Esophagus squamous epithelium (tissue), 5 donors: ENCODE results near the gene HS6ST2. TPM values are rescaled to one million over a fixed set of nuclear protein-coding genes. Genes with fewer than 3 reads are reported as not detected.

Experiments
- DNase-seq: peaks from one replicate; lab custom pipeline; 2025; lab: John Stamatoyannopoulos, UW
- H3K27ac ChIP-seq, 4 donors: fragments of 200-600 bp; sonication (generic); one replicate each; pipeline ENCODE4 v1.5.1; 2016 to 2019; ENCODE audit warnings: mild to moderate bottlenecking in 1 of 4
- H3K27me3 ChIP-seq, 4 donors: fragments of 200-600 bp; sonication (generic); 1 replicate in 3 of 4; 2 replicates in 1 of 4; pipeline versions ENCODE4 v1.5.1 to v1.6.0; 2017 to 2021; ENCODE audit warnings: antibody characterized with exemption in 1 of 4
- H3K36me3 ChIP-seq, 3 donors: fragments of 200-600 bp; sonication (generic); one replicate each; pipeline ENCODE4 v1.5.1; 2016 to 2019
- H3K4me1 ChIP-seq, 3 donors: fragments of 200-600 bp; sonication (generic); one replicate each; pipeline ENCODE4 v1.5.1; 2017 to 2019
- H3K4me3 ChIP-seq, 4 donors: fragments of 200-600 bp; sonication (generic); 1 replicate in 3 of 4; 2 replicates in 1 of 4; pipeline ENCODE4 v1.5.1; 2016 to 2019; ENCODE audit warnings: mild to moderate bottlenecking in 2 of 4, moderate library complexity in 1 of 4
- H3K9me3 ChIP-seq, 3 donors: fragments of 200-600 bp; sonication (generic); one replicate each; pipeline ENCODE4 v1.5.1; 2016 to 2019
- POLR2A ChIP-seq, 4 donors: fragments of 450-650 bp; IDR thresholded peaks; one replicate each; pipeline ENCODE4 v1.6.1; 2017; ENCODE audit warnings: antibody characterized with exemption in 4 of 4, mild to moderate bottlenecking in 4 of 4, moderate library complexity in 3 of 4
- WGBS, 2 donors: methylation state at CpG; one replicate each; pipeline ENCODE4 v1.1.5; 2018; 5-methylcytosine and 5-hydroxymethylcytosine counted together
- intact Hi-C: fragments of 100-400 bp; cut with DNase I; formaldehyde crosslinking; loops from one replicate; pipeline ENCODE4 v1.15.0; 2022
- total RNA-seq, 4 donors: library from RNA; depleted of rRNA; stranded (reverse); fragments of >200 nt; gene quantifications; one replicate each; pipeline ENCODE4 v1.1.0, GENCODE V29; 2016
- TF ChIP-seq, protein P1 (sequence below), 6 experiments: fragments of 450-650 bp in 4 of 6; fragments of 200-600 bp in 2 of 6; sonication (generic) in 2 of 6; IDR thresholded peaks; one replicate each; pipeline ENCODE4 v1.5.1; 2016 to 2019; ENCODE audit warnings: antibody characterized with exemption in 6 of 6, mild to moderate bottlenecking in 4 of 6, moderate library complexity in 4 of 6
- donor health status: DM: yes; HTN: yes; CAD: no.

Gene HS6ST2
- total RNA-seq, 4 donors from 2014 or later = 6.3 to 9.0 (median 7.1) TPM

DNA sequence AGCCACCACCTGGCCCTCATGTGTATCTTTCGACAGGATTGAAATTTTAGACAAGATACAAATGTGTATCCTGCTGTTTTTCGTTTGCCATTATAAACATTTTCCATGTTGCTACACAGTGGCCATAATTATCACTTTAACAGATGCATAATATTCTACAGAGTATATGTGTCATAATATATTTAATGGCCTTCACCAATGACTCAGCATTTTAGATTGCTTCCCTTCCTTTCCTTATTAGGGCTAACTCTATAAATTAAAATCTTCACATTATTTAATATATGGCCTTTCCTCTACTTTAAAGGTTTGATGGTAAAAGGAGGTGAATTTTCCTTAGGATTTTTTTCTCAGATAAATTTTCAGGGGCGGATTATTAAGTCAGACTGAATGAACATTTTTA, 97.4 kb downstream of the HS6ST2 start:
- intact Hi-C loops = no loop called here
- H3K9me3 ChIP-seq = no peaks in the 10 kb centered on the region
- DNase-seq = no peak
- H3K27ac ChIP-seq = no peak overlapping the region
- no peak overlapping the region for H3K4me3 ChIP-seq
- H3K4me1 ChIP-seq = no peaks in the 10 kb centered on the region
- WGBS, 2 donors = 45 to 93% methylated on average over 3 of the region's 3 CpGs
- TF ChIP-seq, protein P1, sequence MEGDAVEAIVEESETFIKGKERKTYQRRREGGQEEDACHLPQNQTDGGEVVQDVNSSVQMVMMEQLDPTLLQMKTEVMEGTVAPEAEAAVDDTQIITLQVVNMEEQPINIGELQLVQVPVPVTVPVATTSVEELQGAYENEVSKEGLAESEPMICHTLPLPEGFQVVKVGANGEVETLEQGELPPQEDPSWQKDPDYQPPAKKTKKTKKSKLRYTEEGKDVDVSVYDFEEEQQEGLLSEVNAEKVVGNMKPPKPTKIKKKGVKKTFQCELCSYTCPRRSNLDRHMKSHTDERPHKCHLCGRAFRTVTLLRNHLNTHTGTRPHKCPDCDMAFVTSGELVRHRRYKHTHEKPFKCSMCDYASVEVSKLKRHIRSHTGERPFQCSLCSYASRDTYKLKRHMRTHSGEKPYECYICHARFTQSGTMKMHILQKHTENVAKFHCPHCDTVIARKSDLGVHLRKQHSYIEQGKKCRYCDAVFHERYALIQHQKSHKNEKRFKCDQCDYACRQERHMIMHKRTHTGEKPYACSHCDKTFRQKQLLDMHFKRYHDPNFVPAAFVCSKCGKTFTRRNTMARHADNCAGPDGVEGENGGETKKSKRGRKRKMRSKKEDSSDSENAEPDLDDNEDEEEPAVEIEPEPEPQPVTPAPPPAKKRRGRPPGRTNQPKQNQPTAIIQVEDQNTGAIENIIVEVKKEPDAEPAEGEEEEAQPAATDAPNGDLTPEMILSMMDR (IDR thresholded peaks at IDR 0.05) = no peak
- no peak for TF ChIP-seq POLR2A (IDR thresholded peaks at IDR 0.05)
- H3K27me3 ChIP-seq = no peaks in the 10 kb centered on the region
- H3K36me3 ChIP-seq = no peaks in the 10 kb centered on the region

DNA sequence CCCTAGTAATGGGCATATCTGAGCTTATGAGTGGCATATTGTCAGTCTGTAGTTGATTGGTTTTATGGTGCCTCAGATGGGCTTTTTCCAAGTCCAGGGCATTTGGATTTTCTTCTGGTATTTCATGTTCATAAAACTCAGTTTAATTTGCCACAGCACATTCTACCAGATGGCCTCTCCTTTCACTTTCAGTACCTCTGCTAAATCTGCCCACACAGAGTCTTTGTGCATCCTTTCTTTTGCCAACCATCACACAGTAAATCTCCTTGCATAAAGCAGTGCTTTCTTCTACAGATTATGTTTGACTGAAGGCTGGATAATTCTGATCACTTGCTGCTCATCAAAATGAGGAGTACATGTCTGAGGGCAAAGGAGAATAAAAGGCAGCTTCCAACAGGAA, 98.2 kb downstream of the HS6ST2 start:
- Histone ChIP-seq H3K9me3 (no peaks in the 10 kb centered on the region), H3K27ac (no peak overlapping the region), H3K36me3 (no peaks in the 10 kb centered on the region), H3K4me1 (no peaks in the 10 kb centered on the region), H3K27me3 (no peaks in the 10 kb centered on the region), H3K4me3 (no peak overlapping the region)
- intact Hi-C loops = no loop called here
- TF ChIP-seq POLR2A (IDR thresholded peaks at IDR 0.05) = no peak
- no peak for DNase-seq

DNA sequence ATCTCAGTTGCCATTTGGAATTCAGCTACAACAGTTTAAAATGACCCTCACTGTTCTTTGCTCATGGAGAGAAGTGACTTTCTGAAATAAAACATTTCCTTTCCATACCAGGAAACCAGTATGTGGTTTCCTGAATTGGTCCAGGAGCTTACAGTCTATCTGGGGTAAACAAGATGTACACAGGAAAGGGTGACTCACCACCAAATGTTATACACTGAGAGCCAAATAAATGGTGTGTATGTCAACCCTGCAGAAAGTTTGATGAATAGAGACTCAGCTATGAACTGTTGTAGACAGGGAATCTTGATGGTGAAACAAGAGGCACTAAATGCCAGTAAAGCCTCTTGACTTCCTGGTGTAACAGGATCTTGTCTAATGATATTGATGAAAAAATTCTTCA, 100.4 kb downstream of the HS6ST2 start:
- intact Hi-C loops = no loop called here
- TF ChIP-seq, protein P1 (IDR thresholded peaks at IDR 0.05) = no peak
- no peak for TF ChIP-seq POLR2A (IDR thresholded peaks at IDR 0.05)

DNA sequence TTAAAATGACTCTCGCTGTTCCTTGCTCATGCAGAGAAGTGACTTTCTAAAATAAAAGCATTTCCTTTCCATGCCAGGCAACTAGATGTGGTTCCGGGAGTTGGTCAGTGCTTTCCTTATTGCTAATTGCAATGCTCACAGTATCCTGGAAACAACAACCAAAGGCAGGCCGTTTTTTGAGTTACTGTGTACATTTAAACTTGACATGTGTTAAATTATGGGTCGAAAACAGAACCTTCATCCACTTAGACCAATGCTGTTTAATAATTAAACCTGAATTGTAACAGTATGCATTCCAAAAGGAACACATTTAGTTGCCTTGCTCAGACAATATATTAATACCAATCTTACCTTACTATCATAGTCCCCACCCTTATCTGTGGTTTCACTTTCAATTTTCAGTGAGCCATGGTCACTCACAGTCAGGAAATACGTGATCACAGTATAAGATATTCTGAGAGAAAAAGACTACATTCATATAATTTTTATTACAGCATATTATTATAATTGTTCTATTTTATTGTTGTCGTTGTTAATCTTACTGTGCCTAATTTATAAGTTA, 102.6 kb downstream of the HS6ST2 start:
- H3K9me3 ChIP-seq = no peaks in the 10 kb centered on the region
- no peak for TF ChIP-seq POLR2A (IDR thresholded peaks at IDR 0.05)
- TF ChIP-seq, protein P1 (IDR thresholded peaks at IDR 0.05) = no peak
- no peak for DNase-seq
- no peaks in the 10 kb centered on the region for H3K36me3 ChIP-seq
- intact Hi-C loops = no loop called here
- no peak overlapping the region for H3K4me3 ChIP-seq
- no peak overlapping the region for H3K27ac ChIP-seq
- peaks cover 0 to 4% (median 0%) of the 10 kb centered on the region in 4 donors for H3K27me3 ChIP-seq
- H3K4me1 ChIP-seq = no peaks in the 10 kb centered on the region
- 62 to 85% methylated on average over 5 to 6 of the region's 6 CpGs for WGBS, 2 donors

More for the DNA sequence above, 100.4 kb downstream of the HS6ST2 start:
- H3K27ac ChIP-seq = no peak overlapping the region
- H3K9me3 ChIP-seq = no peaks in the 10 kb centered on the region
- DNase-seq = no peak
- no peak overlapping the region for H3K4me3 ChIP-seq
- no peaks in the 10 kb centered on the region for H3K36me3 ChIP-seq
- no peaks in the 10 kb centered on the region for H3K27me3 ChIP-seq
- H3K4me1 ChIP-seq = no peaks in the 10 kb centered on the region

DNA sequence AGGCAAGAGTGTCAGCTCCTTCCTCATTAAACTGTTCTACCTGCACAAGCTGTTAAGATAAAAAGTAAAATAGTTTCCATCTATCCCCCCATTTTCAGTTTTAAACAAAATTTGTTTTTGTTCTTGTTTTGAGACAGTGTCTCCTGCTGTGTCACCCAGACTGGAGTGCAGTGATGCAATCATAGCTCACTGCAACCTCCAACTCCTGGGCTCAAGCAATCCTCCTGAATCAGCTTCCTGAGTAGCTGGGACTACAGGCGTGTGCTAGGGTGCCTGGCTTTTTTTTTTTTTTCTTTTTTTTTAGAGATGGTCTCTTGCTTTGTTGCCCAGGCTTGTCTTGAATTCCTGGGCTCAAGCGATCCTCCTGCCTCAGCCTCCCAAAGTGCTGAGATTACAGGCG, 105.4 kb downstream of the HS6ST2 start:
- TF ChIP-seq POLR2A (IDR thresholded peaks at IDR 0.05) = no peak
- TF ChIP-seq, protein P1 (IDR thresholded peaks at IDR 0.05) = no peak
- DNase-seq = no peak
- no peak overlapping the region for H3K4me3 ChIP-seq
- H3K27ac ChIP-seq = no peak overlapping the region
- intact Hi-C loops = no loop called here
- no peaks in the 10 kb centered on the region for H3K4me1 ChIP-seq
- peaks cover 0 to 4% (median 0%) of the 10 kb centered on the region in 4 donors for H3K27me3 ChIP-seq
- no peaks in the 10 kb centered on the region for H3K36me3 ChIP-seq
- no peaks in the 10 kb centered on the region for H3K9me3 ChIP-seq
- WGBS, 2 donors = 8 to 45% methylated on average over 1 to 3 of the region's 3 CpGs
